GM12872 (cell line): ENCODE results near the gene LRPPRC.

Experiments used
- CTCF ChIP-seq: IDR thresholded peaks from 3 replicates; pipeline ENCODE4 v1.5.1; 2011; ENCODE audit warnings: low read depth, mild to moderate bottlenecking, low read length, moderate library complexity; ENCODE audit not compliant: insufficient read depth

The LRPPRC gene

GRCh38 chr2:43879261-43879660 is 116.5 kb downstream of the LRPPRC start:
- TF ChIP-seq CTCF, result no peak

- TF ChIP-seq CTCF, result peak; percentile 98
These were observed 117.9 kb downstream of the LRPPRC start for GRCh38 chr2:43877782-43878464.

GRCh38 chr2:43874776-43875451 is 120.9 kb downstream of the LRPPRC start:
- TF ChIP-seq CTCF, result 0 out of 3 replicates have a peak, but pooled peaks have one; percentile 7

- no peak for TF ChIP-seq CTCF
These were observed 123.6 kb downstream of the LRPPRC start for GRCh38 chr2:43872151-43872550.

GRCh38 chr2:43855292-43855691 is 140.5 kb downstream of the LRPPRC start:
- no peak for TF ChIP-seq CTCF

- TF ChIP-seq CTCF, result no peak
These were observed 141.1 kb downstream of the LRPPRC start for GRCh38 chr2:43854671-43855070.

- no peak for TF ChIP-seq CTCF
These were observed 142.4 kb downstream of the LRPPRC start for GRCh38 chr2:43853141-43854081.
